K562 (cell line): Measurements from ENCODE around the gene ANP32B. TPM values are rescaled to one million over a fixed set of nuclear protein-coding genes. Genes with fewer than 3 reads are reported as not detected.

Experiments used
- ATF2 ChIP-seq: sonication (generic); formaldehyde crosslinking; IDR thresholded peaks from 2 replicates; pipeline ENCODE4 v1.8.1; 2022; ENCODE audit warnings: missing genetic modification reagents
- CBFB ChIP-seq: sonication (generic); formaldehyde crosslinking; IDR thresholded peaks from 2 replicates; pipeline ENCODE4 v1.4.0; 2020; ENCODE audit warnings: mild to moderate bottlenecking, missing genetic modification reagents
- CBX1 ChIP-seq: sonication (generic); IDR thresholded peaks from 2 replicates; pipeline ENCODE4 v1.6.1; 2016; ENCODE audit warnings: antibody characterized with exemption, low read depth, mild to moderate bottlenecking
- CHD2 ChIP-seq: IDR thresholded peaks from 2 replicates; pipeline ENCODE4 v1.6.1; 2011; ENCODE audit warnings: low read depth, low read length
- EGR1 ChIP-seq: fragments of 450-650 bp; conservative IDR thresholded peaks from 2 replicates; pipeline ENCODE4 v1.6.1; 2017; ENCODE audit warnings: mild to moderate bottlenecking
- EP400 ChIP-seq: fragments of 450-650 bp; IDR thresholded peaks from 2 replicates; pipeline ENCODE4 v1.6.1; 2017; ENCODE audit warnings: antibody characterized with exemption, mild to moderate bottlenecking, moderate library complexity
- HDAC1 ChIP-seq, 2 experiments: fragments of 450-650 bp; IDR thresholded peaks; 2 replicates each; pipeline ENCODE4 v1.6.1; 2016 to 2017; ENCODE audit warnings: inconsistent platforms in 1 of 2, mild to moderate bottlenecking in 1 of 2, moderate library complexity in 1 of 2
- HDAC3 ChIP-seq: fragments of 450-650 bp; IDR thresholded peaks from 2 replicates; pipeline ENCODE4 v1.6.1; 2018; ENCODE audit warnings: borderline replicate concordance, mild to moderate bottlenecking, moderate library complexity; ENCODE audit not compliant: partially characterized antibody
- HDGF ChIP-seq: fragments of 450-650 bp; IDR thresholded peaks from 2 replicates; pipeline ENCODE4 v1.6.1; 2016
- IFI16 ChIP-seq: fragments of 250-450 bp; sonication (Bioruptor Pico); IDR thresholded peaks from 2 replicates; pipeline ENCODE4 v2.1.2; 2022; ENCODE audit warnings: mild to moderate bottlenecking, inconsistent platforms
- IRF2 ChIP-seq: sonication (generic); formaldehyde crosslinking; IDR thresholded peaks from 2 replicates; pipeline ENCODE4 v1.8.1; 2022; ENCODE audit warnings: mild to moderate bottlenecking, missing genetic modification reagents
- JUNB ChIP-seq: fragments of 450-650 bp; formaldehyde crosslinking; conservative IDR thresholded peaks from 2 replicates; pipeline ENCODE4 v1.4.0; 2020; ENCODE audit warnings: mild to moderate bottlenecking
- MAFF ChIP-seq: IDR thresholded peaks from 2 replicates; pipeline ENCODE4 v1.6.1; 2012; ENCODE audit warnings: low read length, improper control_type of control experiment
- MEIS2 ChIP-seq: fragments of 450-650 bp; IDR thresholded peaks from 2 replicates; pipeline ENCODE4 v1.6.1; 2014; ENCODE audit warnings: mild to moderate bottlenecking; ENCODE audit not compliant: partially characterized antibody
- NBN ChIP-seq: fragments of 450-650 bp; IDR thresholded peaks from 2 replicates; pipeline ENCODE4 v1.6.1; 2016; ENCODE audit warnings: low read depth, mild to moderate bottlenecking
- PKNOX1 ChIP-seq: fragments of 450-650 bp; IDR thresholded peaks from 2 replicates; pipeline ENCODE4 v1.6.1; 2016
- POLR2A ChIP-seq: fragments of 450-650 bp; conservative IDR thresholded peaks from 2 replicates; pipeline ENCODE4 v1.6.1; 2016
- POLR2G ChIP-seq: fragments of 200-400 bp; formaldehyde crosslinking; IDR thresholded peaks from 2 replicates; pipeline ENCODE4 v1.6.1; 2017; ENCODE audit warnings: low read depth, mild to moderate bottlenecking, antibody characterized with exemption, low read length, moderate library complexity
- TBP ChIP-seq: optimal IDR thresholded peaks from 2 replicates; pipeline ENCODE3; 2011; ENCODE audit warnings: low read depth, low read length, improper control_type of control experiment
- TGIF2 ChIP-seq: sonication (generic); formaldehyde crosslinking; IDR thresholded peaks from 2 replicates; pipeline ENCODE4 v1.8.1; 2022; ENCODE audit warnings: mild to moderate bottlenecking, missing genetic modification reagents, moderate library complexity
- UBTF ChIP-seq, 2 experiments: IDR thresholded peaks; 2 replicates each; pipeline ENCODE4 v1.6.1; 2012; ENCODE audit warnings: improper control_type of control experiment in 2 of 2, low read depth in 2 of 2, low read length in 2 of 2, borderline replicate concordance in 1 of 2
- YY1 ChIP-seq, 3 experiments: IDR thresholded peaks; 2 replicates each; pipeline ENCODE4 v1.6.1; 2011; ENCODE audit warnings: low read length in 2 of 3, mild to moderate bottlenecking in 2 of 3, moderate library complexity in 2 of 3, borderline replicate concordance in 1 of 3, control low read depth in 1 of 3, low read depth in 1 of 3; ENCODE audit not compliant: insufficient read depth in 3 of 3, insufficient replicate concordance in 2 of 3, control insufficient read depth in 1 of 3, insufficient read length in 1 of 3; ENCODE audit errors: extremely low read depth in 1 of 3
- ZNF431 ChIP-seq: sonication (generic); formaldehyde crosslinking; IDR thresholded peaks from 2 replicates; pipeline ENCODE4 v1.8.0; 2022; ENCODE audit warnings: mild to moderate bottlenecking, missing genetic modification reagents
- ZNF512 ChIP-seq: IDR thresholded peaks from 2 replicates; pipeline ENCODE4 v1.6.1; 2016; ENCODE audit warnings: missing genetic modification characterization, missing compliant biosample characterization
- ZNF583 ChIP-seq: fragments of 250-450 bp; sonication (Bioruptor Pico); IDR thresholded peaks from 2 replicates; pipeline ENCODE4 v1.4.0; 2020
- ZZZ3 ChIP-seq: fragments of 450-650 bp; IDR thresholded peaks from 2 replicates; pipeline ENCODE4 v1.6.1; 2016; ENCODE audit warnings: antibody characterized with exemption, mild to moderate bottlenecking, moderate library complexity
- polyA plus RNA-seq, 8 experiments: library from polyadenylated mRNA; depleted of rRNA in 4 of 8; stranded (reverse) in 5 of 8; unstranded in 3 of 8; fragments of >200 nt; fragmentation: Nextera tagmentation in 2 of 8; fragmentation: Illumina TruSeq in 1 of 8; extraction: Ambion mirVana in 2 of 8; extraction: Trizol in 1 of 8; gene quantifications; 2 replicates each; pipeline versions ENCODE4 v1.2.1 to v1.2.3, GENCODE V29; 2011 to 2014; ENCODE audit warnings: inconsistent platforms in 1 of 8, missing spikeins in 1 of 8
- total RNA-seq, 7 experiments: library from RNA; depleted of rRNA in 6 of 7; stranded (reverse); fragments of >200 nt in 6 of 7; fragmentation: Illumina TruSeq in 2 of 7; extraction: Trizol in 2 of 7; gene quantifications; 2 replicates each; pipeline versions ENCODE4 v1.2.1 to v1.2.3, GENCODE V29; 2011 to 2021; ENCODE audit warnings: low replicate concordance in 1 of 7

ANP32B gene
- total and polyA plus RNA-seq, 9 of the 15 experiments (the other 6 are each of a cell fraction or from before 2014, with no cell fraction given), result 68.9 to 815 (median 141) TPM

GRCh38 chr9:98047002-98047401 lies 63.9 kb downstream of the ANP32B start (continued):
- TF ChIP-seq ZNF512 (tag), result no peak
- no peak for TF ChIP-seq ZNF583
- TF ChIP-seq EP400, result peak; percentile 73
- TF ChIP-seq CHD2, result peak; percentile 87
- peak in 1 of 3 experiments; percentile 48 for TF ChIP-seq YY1 (IDR thresholded peaks at IDR 0.05; ENCODE audit: borderline replicate concordance in 1 of 3, control insufficient read depth in 1 of 3, extremely low read depth in 1 of 3, insufficient read depth in 3 of 3, insufficient read length in 1 of 3, insufficient replicate concordance in 2 of 3, low read depth in 1 of 3, low read length in 2 of 3)
- TF ChIP-seq POLR2A, result peak; percentile 83
- no peak for TF ChIP-seq CBFB (CRISPR knock-in tag)
- no peak for TF ChIP-seq HDGF
- no peak for TF ChIP-seq JUNB (CRISPR knock-in tag)
- no peak for TF ChIP-seq MAFF
- TF ChIP-seq POLR2G, result peak; percentile 55; the same call in 1 of the 2 replicates
- TF ChIP-seq EGR1, result no peak
- no peak for TF ChIP-seq UBTF (IDR thresholded peaks at IDR 0.05; ENCODE audit: borderline replicate concordance in 1 of 2, low read depth in 2 of 2, low read length in 2 of 2)
- TF ChIP-seq TGIF2 (CRISPR knock-in tag), result no peak
- TF ChIP-seq CBX1, result no peak
- 0 out of 2 replicates have a peak, but pooled peaks have one; percentile 31 for TF ChIP-seq PKNOX1
- no peak for TF ChIP-seq IFI16
- 0 out of 4 replicates have a peak, but pooled peaks of 1 of the 2 experiments have one; percentile 18 for TF ChIP-seq HDAC1 (IDR thresholded peaks at IDR 0.05)
- TF ChIP-seq HDAC3, result no peak
- no peak for TF ChIP-seq IRF2 (CRISPR knock-in tag)
- peak; percentile 97 for TF ChIP-seq ZNF431
- TF ChIP-seq TBP, result peak; percentile 68
- peak; percentile 41 for TF ChIP-seq MEIS2
- peak; percentile 22; the same call in 1 of the 2 replicates for TF ChIP-seq NBN
- no peak for TF ChIP-seq ATF2 (CRISPR knock-in tag)
- no peak for TF ChIP-seq ZZZ3
